ENCODE measurements around the gene PLSCR1. TPM values are rescaled to one million over a fixed set of nuclear protein-coding genes. Genes with fewer than 3 reads are reported as not detected.

PLSCR1 gene
- total RNA-seq, 2 donors from 2014 or later: 48.7 to 65.5 TPM

DNA sequence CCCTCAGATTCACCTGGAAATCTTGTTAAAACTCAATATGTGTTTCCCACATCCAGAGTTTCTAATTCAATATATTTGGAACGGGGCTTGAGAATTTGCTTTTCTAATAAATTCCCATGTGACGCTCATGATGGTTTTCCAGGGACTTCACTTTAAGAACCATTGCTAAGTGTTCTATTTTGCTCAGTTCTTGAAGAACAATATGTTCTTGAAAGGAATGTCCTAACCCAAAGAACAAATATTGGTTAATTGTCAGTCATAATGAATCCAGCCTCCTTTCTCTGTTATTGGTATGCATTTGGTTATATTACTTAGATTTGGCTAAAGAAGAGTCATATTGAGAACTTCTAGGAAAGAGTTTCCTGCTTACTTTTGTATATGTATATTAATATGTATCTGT lies 70.7 kb downstream of the PLSCR1 start:
- Mint-ChIP-seq H3K4me1 (ENCODE audit: low read depth) (peaks cover 7% of the 10 kb centered on the region), H3K27ac (no peak overlapping the region)
- no peak for ATAC-seq (replicated peaks in 1 of 2)

DNA sequence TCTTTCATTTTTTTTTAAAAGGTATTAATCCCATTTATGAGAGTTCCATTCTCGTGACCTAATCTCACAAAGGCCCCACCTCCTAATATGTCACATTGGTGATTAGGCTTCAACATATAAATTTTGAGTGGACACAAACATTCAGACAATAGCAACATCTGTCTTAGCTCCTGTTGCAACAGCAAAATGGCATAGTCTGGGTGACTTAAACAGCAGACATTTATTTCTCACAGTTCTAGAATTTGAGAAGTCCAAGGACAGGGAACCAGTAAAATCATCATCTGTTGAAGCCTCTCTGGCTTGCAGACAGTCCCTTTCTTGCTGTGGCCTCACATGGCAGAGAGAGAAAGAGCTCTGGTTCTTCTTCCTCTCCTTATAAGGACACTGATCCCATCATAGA lies 71.8 kb downstream of the PLSCR1 start:
- Mint-ChIP-seq H3K4me3 (no peak overlapping the region), H3K27me3 (ENCODE audit: low read depth) (peaks cover 8% of the 10 kb centered on the region), H3K36me3 (ENCODE audit: insufficient read depth in 2 of 2) (no peaks in the 10 kb centered on the region), H3K4me1 (ENCODE audit: low read depth) (peaks cover 7% of the 10 kb centered on the region), H3K27ac (no peak overlapping the region), H3K9me3 (no peaks in the 10 kb centered on the region)
- DNase-seq (no peak), ATAC-seq (replicated peaks in 1 of 2) (no peak)

More for the DNA sequence above, 70.7 kb downstream of the PLSCR1 start:
- H3K4me3 Mint-ChIP-seq: no peak overlapping the region
- H3K27me3 Mint-ChIP-seq (ENCODE audit: low read depth): peaks cover 16% of the 10 kb centered on the region
- DNase-seq: no peak
- H3K9me3 Mint-ChIP-seq: no peaks in the 10 kb centered on the region
- H3K36me3 Mint-ChIP-seq (ENCODE audit: insufficient read depth in 2 of 2): no peaks in the 10 kb centered on the region

DNA sequence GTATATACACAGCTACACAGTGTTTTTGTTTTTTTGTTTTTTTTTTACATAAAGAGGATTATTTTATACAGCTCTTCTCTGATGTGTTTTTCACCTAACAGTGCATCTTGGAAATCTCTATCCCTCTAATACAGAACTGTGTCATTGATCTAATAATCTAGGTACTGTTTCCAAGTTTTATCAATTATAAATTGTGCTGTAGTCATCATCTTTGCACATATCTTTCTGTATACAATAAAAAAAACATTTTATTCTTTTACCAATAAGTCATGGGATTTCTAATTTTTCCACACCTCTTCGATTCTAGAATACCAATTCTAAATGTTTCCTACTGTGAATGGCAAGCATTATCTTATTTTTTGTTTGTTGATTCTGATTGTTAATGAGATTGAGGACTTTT lies 73.4 kb downstream of the PLSCR1 start:
- peaks cover 13% of the 10 kb centered on the region for H3K4me1 Mint-ChIP-seq (ENCODE audit: low read depth)
- no peak overlapping the region for H3K4me3 Mint-ChIP-seq
- DNase-seq: no peak
- no peaks in the 10 kb centered on the region for H3K9me3 Mint-ChIP-seq
- no peak overlapping the region for H3K27ac Mint-ChIP-seq
- no peaks in the 10 kb centered on the region for H3K36me3 Mint-ChIP-seq (ENCODE audit: insufficient read depth in 2 of 2)
- ATAC-seq (replicated peaks in 1 of 2): no peak
- peaks cover 8% of the 10 kb centered on the region for H3K27me3 Mint-ChIP-seq (ENCODE audit: low read depth)

DNA sequence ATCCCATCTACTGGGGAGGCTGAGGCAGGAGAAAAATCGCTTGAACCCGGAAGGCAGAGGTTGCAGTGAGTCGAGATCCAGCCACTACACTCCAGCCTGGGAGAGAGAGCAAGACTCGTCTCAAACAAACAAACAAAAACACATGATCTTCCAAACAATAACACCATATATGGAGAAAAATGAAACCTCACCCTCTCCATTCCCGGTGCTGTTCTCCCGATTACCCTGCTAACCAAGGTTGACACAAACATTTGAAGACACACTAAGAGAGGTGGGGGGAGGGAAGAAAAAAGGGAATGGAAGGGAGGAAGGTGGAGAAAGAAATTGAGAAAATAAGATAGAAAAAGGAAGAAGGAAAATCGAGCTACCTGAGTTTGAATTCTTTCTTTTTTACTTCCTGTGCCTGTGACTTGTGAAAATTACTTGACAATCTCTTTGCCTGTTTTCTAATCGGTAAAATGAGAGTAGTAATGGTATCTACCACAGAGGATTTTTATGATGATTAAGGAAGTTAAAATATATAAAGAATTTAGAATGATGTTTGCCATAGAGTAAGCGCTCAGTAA lies 73.9 kb downstream of the PLSCR1 start:
- ATAC-seq (replicated peaks in 1 of 2) (no peak), DNase-seq (no peak)
- peak overlapping the region; percentile 80 for H3K4me3 Mint-ChIP-seq
- no peaks in the 10 kb centered on the region for H3K36me3 Mint-ChIP-seq (ENCODE audit: insufficient read depth in 2 of 2)
- H3K4me1 Mint-ChIP-seq (ENCODE audit: low read depth): peaks cover 18% of the 10 kb centered on the region
- H3K9me3 Mint-ChIP-seq: no peaks in the 10 kb centered on the region
- H3K27me3 Mint-ChIP-seq (ENCODE audit: low read depth): peaks cover 8% of the 10 kb centered on the region
- H3K27ac Mint-ChIP-seq: no peak overlapping the region

GRCh38 chr3:146469150-146470017 lies 75.0 kb downstream of the PLSCR1 start, which contains the start of gene PLSCR2:
PLSCR2 (minus strand) TSS chr3:146469561; CDS start chr3:146459904, 9,657 bp downstream.
- ATAC-seq (replicated peaks in 1 of 2) (peak; percentile 96), DNase-seq (peak; percentile 73 to 82)
- Mint-ChIP-seq H3K27ac (no peak within 1 kb of the TSS), H3K4me3 (peak within 1 kb of the TSS; percentile 80), H3K9me3 (no peaks in the 10 kb centered on the region), H3K27me3 (ENCODE audit: low read depth) (peaks cover under 1% of the 10 kb centered on the region), H3K4me1 (ENCODE audit: low read depth) (peaks cover 27% of the 10 kb centered on the region), H3K36me3 (ENCODE audit: insufficient read depth in 2 of 2) (no peaks in the 10 kb centered on the region)

DNA sequence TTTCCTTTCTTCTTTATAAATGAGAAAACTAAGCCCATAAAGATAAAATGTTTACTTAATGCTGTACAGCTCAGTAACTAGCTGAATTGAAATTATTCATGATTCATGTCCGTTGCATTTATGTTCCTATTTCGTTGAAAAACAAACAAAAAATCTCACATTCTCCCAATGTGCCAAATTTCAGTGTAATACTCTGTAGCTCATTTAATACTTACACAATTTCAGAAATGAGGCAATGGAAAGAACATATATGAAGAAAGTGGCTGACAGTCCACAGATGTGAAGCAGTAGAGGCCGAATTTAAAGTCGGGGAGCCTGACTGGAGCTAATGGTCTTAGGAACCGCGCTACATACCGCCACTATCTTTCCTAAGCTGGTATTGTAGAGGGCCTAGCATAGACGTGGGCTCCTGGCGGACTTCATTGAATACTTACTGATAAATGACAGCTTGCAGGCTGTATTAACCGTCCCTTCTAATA lies 75.7 kb downstream of the PLSCR1 start:
- no peak for ATAC-seq (replicated peaks in 1 of 2)
- Mint-ChIP-seq H3K27ac (no peak overlapping the region), H3K36me3 (ENCODE audit: insufficient read depth in 2 of 2) (no peaks in the 10 kb centered on the region), H3K9me3 (no peaks in the 10 kb centered on the region), H3K27me3 (ENCODE audit: low read depth) (no peaks in the 10 kb centered on the region), H3K4me3 (peak overlapping the region; percentile 80), H3K4me1 (ENCODE audit: low read depth) (peaks cover 32% of the 10 kb centered on the region)
- no peak for DNase-seq

DNA sequence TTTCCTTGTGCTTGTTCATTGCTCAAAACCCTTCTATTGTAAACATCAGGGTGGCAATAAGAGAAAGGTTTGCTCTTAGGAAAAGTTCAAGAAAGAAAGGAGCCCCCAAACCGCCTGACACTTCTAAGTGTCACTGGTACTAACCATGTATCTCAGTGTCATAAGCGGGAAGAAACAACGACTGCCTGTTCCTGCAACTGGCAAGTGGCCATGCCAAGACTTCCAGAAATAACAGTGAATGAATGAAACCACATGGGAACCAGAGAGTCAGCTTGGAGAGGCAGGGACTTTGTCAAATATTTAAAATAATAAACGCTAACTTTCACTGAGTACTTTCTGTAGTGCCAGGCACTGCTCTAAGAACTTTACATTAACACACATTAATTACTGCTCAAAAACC lies 76.2 kb downstream of the PLSCR1 start:
- DNase-seq (no peak), ATAC-seq (replicated peaks in 1 of 2) (no peak)
- Mint-ChIP-seq H3K36me3 (ENCODE audit: insufficient read depth in 2 of 2) (no peaks in the 10 kb centered on the region), H3K27me3 (ENCODE audit: low read depth) (no peaks in the 10 kb centered on the region), H3K4me3 (peak overlapping the region in 1 of 2 donors; percentile 80), H3K4me1 (ENCODE audit: low read depth) (peaks cover 37% of the 10 kb centered on the region), H3K27ac (no peak overlapping the region), H3K9me3 (no peaks in the 10 kb centered on the region)

DNA sequence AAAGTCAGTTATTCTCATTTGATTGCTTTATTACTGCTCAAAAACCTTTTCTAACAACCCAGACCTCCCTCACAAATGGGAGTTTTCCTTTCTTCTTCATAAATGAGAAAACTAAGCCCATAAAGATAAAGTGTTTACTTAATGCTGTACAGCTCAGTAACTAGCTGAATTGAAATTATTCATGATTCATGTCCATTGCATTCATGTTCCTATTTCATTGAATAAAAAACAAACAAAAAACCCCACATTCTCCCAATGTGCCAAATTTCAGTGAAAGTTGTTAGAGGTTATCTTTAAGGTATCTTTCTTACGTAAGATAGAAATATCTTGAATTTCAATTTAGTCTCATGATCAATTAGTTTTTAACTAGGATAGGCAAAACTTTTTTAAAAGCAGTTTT lies 77.8 kb downstream of the PLSCR1 start:
- no peak for ATAC-seq (replicated peaks in 1 of 2)
- Mint-ChIP-seq H3K27me3 (ENCODE audit: low read depth) (no peaks in the 10 kb centered on the region), H3K4me3 (no peak overlapping the region), H3K27ac (no peak overlapping the region), H3K9me3 (no peaks in the 10 kb centered on the region), H3K4me1 (ENCODE audit: low read depth) (peaks cover 37% of the 10 kb centered on the region), H3K36me3 (ENCODE audit: insufficient read depth in 2 of 2) (no peaks in the 10 kb centered on the region)
- no peak for DNase-seq

- Mint-ChIP-seq H3K36me3 (ENCODE audit: insufficient read depth in 2 of 2) (no peaks in the 10 kb centered on the region), H3K27me3 (ENCODE audit: low read depth) (no peaks in the 10 kb centered on the region), H3K4me1 (ENCODE audit: low read depth) (peaks cover 37% of the 10 kb centered on the region), H3K4me3 (no peak overlapping the region), H3K27ac (no peak overlapping the region), H3K9me3 (no peaks in the 10 kb centered on the region)
- DNase-seq (no peak), ATAC-seq (replicated peaks in 1 of 2) (no peak)
Measured at GRCh38 chr3:146465693-146466465, 78.5 kb downstream of the PLSCR1 start.

Other genes with a start within 250 kb of the PLSCR1 start
- gene PLSCR2, start 75.0 kb downstream of the PLSCR1 start, total RNA-seq: under 1 TPM in 1 of 2 donors, not detected in 1; 0.34 TPM
- gene PLSCR5, start 60.7 kb upstream of the PLSCR1 start, total RNA-seq: not detected

All from activated T-cell treated with anti-CD3 and anti-CD28 coated beads, Interleukin-2, amount 50 U/mL, for 72 hours (primary cell).